H1 (cell line): ENCODE data around the gene FIZ1. TPM values are rescaled to one million over a fixed set of nuclear protein-coding genes. Genes with fewer than 3 reads are reported as not detected.

Experiments
- ASH2L ChIP-seq: fragments of 200-600, 300-600 bp; sonication (generic); IDR thresholded peaks from one replicate; pipeline ENCODE4 v1.7.1; 2017; ENCODE audit warnings: low read length
- BCL11A ChIP-seq, 2 experiments: IDR thresholded peaks; one replicate each; pipeline ENCODE4 v1.6.1; 2011; ENCODE audit warnings: low read depth in 2 of 2, low read length in 2 of 2, mild to moderate bottlenecking in 2 of 2
- CBX5 ChIP-seq: fragments of 300-800, 300-1000 bp; sonication (generic); IDR thresholded peaks from 2 replicates; pipeline ENCODE4 v1.7.1; 2016; ENCODE audit warnings: antibody characterized with exemption, low read length, low read depth
- CTCF ChIP-seq, 3 experiments: IDR thresholded peaks; 1 replicate in 2 of 3; 2 replicates in 1 of 3; pipeline versions ENCODE4 v1.5.1 to v1.6.1; 2011; ENCODE audit warnings: low read length in 3 of 3, mild to moderate bottlenecking in 3 of 3, inconsistent platforms in 2 of 3, low read depth in 1 of 3, moderate library complexity in 1 of 3; ENCODE audit not compliant: insufficient read depth in 1 of 3; ENCODE audit errors: control extremely low read depth in 1 of 3
- E2F6 ChIP-seq: IDR thresholded peaks from 2 replicates; pipeline ENCODE4 v1.6.1; 2012; ENCODE audit warnings: inconsistent platforms
- EZH2 ChIP-seq: fragments of 200-600 bp; sonication (generic); IDR thresholded peaks from 2 replicates; pipeline ENCODE4 v1.7.1; 2012; ENCODE audit warnings: low read depth, mild to moderate bottlenecking, moderate library complexity, low read length, inconsistent platforms; ENCODE audit not compliant: severe bottlenecking
- FOSL1 ChIP-seq: IDR thresholded peaks from 2 replicates; pipeline ENCODE4 v1.6.1; 2011; ENCODE audit warnings: mild to moderate bottlenecking, low read depth, low read length, moderate library complexity; ENCODE audit not compliant: insufficient read depth
- GABPA ChIP-seq: IDR thresholded peaks from 2 replicates; pipeline ENCODE4 v1.6.1; 2011; ENCODE audit warnings: mild to moderate bottlenecking, low read length, moderate library complexity, borderline replicate concordance; ENCODE audit not compliant: insufficient read depth
- HDAC2 ChIP-seq, 2 experiments: fragments of 300-600 bp in 1 of 2; sonication (generic) in 1 of 2; IDR thresholded peaks; 2 replicates each; pipeline ENCODE4 v1.6.1; 2011 to 2012; ENCODE audit warnings: low read depth in 2 of 2, low read length in 2 of 2, mild to moderate bottlenecking in 2 of 2, moderate library complexity in 2 of 2, borderline replicate concordance in 1 of 2, inconsistent platforms in 1 of 2
- KDM1A ChIP-seq: fragments of 200-600, 300-600 bp; sonication (generic); IDR thresholded peaks from 2 replicates; pipeline ENCODE4 v1.7.1; 2016; ENCODE audit warnings: mild to moderate bottlenecking, low read length, borderline replicate concordance
- KDM4A ChIP-seq: IDR thresholded peaks from one replicate; pipeline ENCODE4 v1.7.1; 2012; ENCODE audit warnings: low read depth, mild to moderate bottlenecking, moderate library complexity, low read length, inconsistent platforms; ENCODE audit not compliant: severe bottlenecking
- NRF1 ChIP-seq: IDR thresholded peaks from 2 replicates; pipeline ENCODE4 v1.6.1; 2011; ENCODE audit warnings: mild to moderate bottlenecking, low read depth, low read length, improper control_type of control experiment
- POLR2AphosphoS5 ChIP-seq: IDR thresholded peaks from 2 replicates; pipeline ENCODE4 v1.6.1; 2011; ENCODE audit warnings: low read depth, low read length
- RBBP5 ChIP-seq: IDR thresholded peaks from 2 replicates; pipeline ENCODE4 v1.7.1; 2012; ENCODE audit warnings: low read depth, mild to moderate bottlenecking, inconsistent platforms, low read length, moderate library complexity, borderline replicate concordance
- SAP30 ChIP-seq: fragments of 300-600 bp; sonication (generic); IDR thresholded peaks from 2 replicates; pipeline ENCODE4 v1.7.1; 2012; ENCODE audit warnings: low read length, moderate library complexity, mild to moderate bottlenecking, inconsistent platforms; ENCODE audit not compliant: insufficient read depth, insufficient replicate concordance
- SIN3A ChIP-seq, 2 experiments: IDR thresholded peaks in 1 of 2; conservative IDR thresholded peaks in 1 of 2; 2 replicates each; pipeline ENCODE4 v1.6.1; 2011 to 2012; ENCODE audit warnings: low read length in 2 of 2, improper control_type of control experiment in 1 of 2, low read depth in 1 of 2, mild to moderate bottlenecking in 1 of 2
- SIRT6 ChIP-seq: IDR thresholded peaks from one replicate; pipeline ENCODE4 v1.7.1; 2012; ENCODE audit warnings: low read length, inconsistent platforms
- SP1 ChIP-seq: IDR thresholded peaks from 2 replicates; pipeline ENCODE4 v1.6.1; 2011; ENCODE audit warnings: low read depth, low read length
- SRF ChIP-seq: IDR thresholded peaks from 2 replicates; pipeline ENCODE4 v1.6.1; 2011; ENCODE audit warnings: mild to moderate bottlenecking, low read depth, low read length, moderate library complexity
- TBP ChIP-seq: IDR thresholded peaks from 2 replicates; pipeline ENCODE4 v1.6.1; 2011; ENCODE audit warnings: low read depth, low read length, improper control_type of control experiment
- polyA plus RNA-seq, 7 experiments: library from polyadenylated mRNA; depleted of rRNA in 3 of 7; stranded (reverse) in 5 of 7; unstranded in 2 of 7; fragments of >200 nt in 5 of 7; fragments of 200-250 nt in 2 of 7; gene quantifications; 1 replicate in 5 of 7; 2 replicates in 1 of 7; 4 replicates in 1 of 7; pipeline versions ENCODE4 v1.2.1 to v1.2.3, GENCODE V29; 2011 to 2013; ENCODE audit warnings: missing spikeins in 2 of 7, mixed read lengths in 2 of 7
- total RNA-seq: library from RNA; stranded (reverse); fragmentation: NEBNext Ultra II Directional; extraction: Animal tissue kit (Norgen Biotek cat#: 25700); gene quantifications from 2 replicates; pipeline ENCODE4 v1.2.1, GENCODE V29; 2021

Gene FIZ1
- total and polyA plus RNA-seq, 2 of the 8 experiments (the other 6 are each of a cell fraction or from before 2014, with no cell fraction given), result 9.1 to 18.5 TPM

DNA sequence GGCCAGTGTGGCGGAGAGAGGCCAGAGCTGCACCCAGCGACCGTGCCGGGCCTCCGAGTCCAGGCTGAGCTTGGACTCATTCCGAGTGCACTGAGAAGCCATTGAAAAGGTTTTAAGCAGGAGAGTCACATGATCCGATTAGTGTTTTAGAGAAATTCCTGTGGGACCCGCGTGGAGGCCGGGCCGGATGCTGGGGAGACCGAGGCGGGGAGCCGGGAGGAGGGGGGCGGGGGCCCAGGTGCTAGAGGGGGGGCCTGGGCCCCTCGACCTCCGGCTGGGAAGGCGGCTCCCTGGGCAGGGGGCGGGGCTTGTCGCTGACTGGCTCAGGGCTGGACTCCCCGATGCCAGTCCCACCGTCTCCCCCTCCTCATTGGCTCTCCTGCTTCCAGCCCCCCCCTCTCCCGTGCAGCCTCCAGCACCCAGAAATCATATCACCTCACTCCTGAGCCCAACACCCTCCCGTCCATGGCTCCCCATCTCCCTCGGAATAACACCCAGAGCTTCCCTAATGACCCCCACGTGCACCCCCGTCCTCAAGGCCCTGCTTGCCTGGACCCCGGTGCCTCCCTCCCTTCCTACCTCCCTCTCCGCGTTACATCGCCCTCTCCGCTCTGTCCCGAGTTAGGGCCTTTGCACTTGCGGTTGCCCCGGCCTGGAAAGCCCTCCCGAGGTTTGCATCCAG lies 13.5 kb downstream of the FIZ1 start (continued):
- TF ChIP-seq FOSL1 (no peak), RBBP5 (no peak), HDAC2 (IDR thresholded peaks at IDR 0.05; ENCODE audit: borderline replicate concordance in 1 of 2, low read depth in 2 of 2, low read length in 2 of 2) (0 out of 4 replicates have a peak, but pooled peaks of 1 of the 2 experiments have one; percentile 74), CTCF (IDR thresholded peaks at IDR 0.05; ENCODE audit: control extremely low read depth in 1 of 3, insufficient read depth in 1 of 3, low read depth in 1 of 3, low read length in 3 of 3) (no peak), SIN3A (conservative IDR thresholded peaks at IDR 0.05 in 1 of 2, IDR thresholded peaks at IDR 0.05 in 1 of 2; ENCODE audit: low read depth in 1 of 2, low read length in 2 of 2) (no peak), KDM1A (peak; percentile 59; the same call in 1 of the 2 replicates), SP1 (peak; percentile 84), BCL11A (IDR thresholded peaks at IDR 0.05; ENCODE audit: low read depth in 2 of 2, low read length in 2 of 2) (no peak), GABPA (no peak), E2F6 (no peak), ASH2L (no peak), TBP (no peak), KDM4A (peak; percentile 44), SRF (no peak), NRF1 (no peak), SAP30 (no peak), POLR2AphosphoS5 (no peak), CBX5 (no peak), EZH2 (no peak), SIRT6 (no peak)
